IPS-NIHi7 (cell line): Measurements from ENCODE around the gene GPR150.

Experiments used
- DNase-seq: peaks from one replicate; pipeline ENCODE4 v3.0.0; 2012; ENCODE audit warnings: mixed read lengths; ENCODE audit errors: extremely low spot score

Gene GPR150

DNA sequence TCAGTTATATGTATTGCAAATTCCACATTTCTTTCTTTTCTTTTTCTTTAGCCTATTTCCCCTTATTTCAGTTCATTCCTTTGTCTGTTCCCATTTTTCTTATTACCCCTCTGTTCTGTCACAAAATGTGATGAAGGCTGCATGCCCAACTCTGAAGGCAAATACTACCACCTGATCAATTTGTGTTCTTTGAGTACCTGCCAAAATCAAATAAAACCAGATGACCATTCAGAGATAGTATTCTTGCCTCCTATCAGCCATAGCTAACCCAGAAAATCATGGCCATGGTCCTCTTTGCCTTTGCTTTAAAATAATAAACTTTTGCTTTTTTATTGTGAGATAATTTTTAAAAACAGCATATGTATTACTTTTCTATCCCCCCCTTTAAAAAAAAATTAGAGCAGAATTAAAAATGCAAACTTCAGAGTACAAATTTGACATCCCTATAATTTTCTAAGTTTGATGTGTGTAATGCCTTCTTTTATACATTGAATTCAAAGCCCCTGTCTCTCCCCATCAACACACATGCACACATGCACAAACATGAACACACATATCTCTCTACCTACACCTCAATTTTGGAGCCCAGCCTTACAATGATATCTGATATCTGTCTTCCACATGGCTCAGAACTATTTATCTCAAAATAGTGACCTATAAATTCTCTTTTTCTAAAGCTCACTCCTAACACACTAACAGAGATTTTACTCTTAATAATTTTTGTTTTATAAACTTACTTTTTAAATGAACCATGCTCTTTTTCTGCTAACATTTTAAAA lies 30.1 kb downstream of the GPR150 start:
- no peak for DNase-seq

DNA sequence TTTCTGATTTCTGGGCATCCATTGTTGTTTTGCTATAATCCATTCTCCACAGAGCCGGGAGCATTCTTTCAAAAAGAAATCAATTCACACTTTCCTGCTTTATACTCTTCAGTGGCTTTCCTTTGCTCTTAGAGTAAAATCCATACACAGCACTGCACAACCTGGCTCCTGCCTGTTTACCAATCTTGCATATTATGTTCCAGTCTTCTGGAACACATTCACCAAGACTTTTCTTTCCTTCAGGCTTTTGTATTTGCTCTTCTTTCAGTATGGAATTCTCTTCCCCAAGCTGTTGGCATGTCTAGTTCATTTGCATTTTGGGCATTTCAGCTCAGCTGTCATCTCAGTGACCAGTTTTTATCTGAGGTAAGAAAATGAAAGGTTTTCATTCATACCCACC lies 33.0 kb downstream of the GPR150 start:
- DNase-seq, result no peak

DNA sequence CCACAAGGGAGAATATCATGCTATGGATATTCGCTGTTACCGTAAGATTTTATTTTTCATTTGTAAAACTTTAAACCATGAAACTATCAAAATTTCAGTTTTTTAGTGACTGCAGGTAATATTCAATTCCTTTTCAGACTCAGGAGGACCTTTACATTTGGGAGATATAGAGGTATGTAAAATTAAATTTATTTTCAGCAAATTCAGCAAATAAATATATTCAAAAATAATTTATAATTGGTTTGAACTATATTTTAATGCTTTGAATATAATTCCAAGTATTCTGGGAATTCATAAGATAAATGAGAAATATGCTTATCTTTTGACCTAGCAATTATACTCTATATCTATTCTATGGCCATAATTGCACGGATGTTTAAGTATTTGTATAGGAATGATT lies 34.3 kb downstream of the GPR150 start:
- DNase-seq, result no peak

DNA sequence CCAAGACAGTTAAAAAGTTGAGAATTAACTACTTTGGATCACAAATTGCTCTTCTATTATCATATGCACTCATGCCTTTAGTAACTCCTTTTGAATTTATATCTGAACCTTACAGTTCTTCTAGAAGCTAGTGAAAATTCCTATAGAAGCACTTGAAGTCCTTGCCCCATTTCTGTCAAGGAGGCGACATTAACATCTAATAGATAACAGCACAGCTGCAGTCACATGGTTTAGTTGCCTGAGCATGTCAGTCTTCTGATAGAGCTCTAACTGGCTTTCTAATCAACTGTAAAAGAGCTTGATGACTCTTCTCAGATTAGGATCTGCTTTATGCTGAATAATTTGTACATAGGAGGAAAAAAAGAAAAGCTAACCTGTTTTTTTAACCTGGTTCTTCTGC lies 35.7 kb downstream of the GPR150 start:
- DNase-seq, result no peak

DNA sequence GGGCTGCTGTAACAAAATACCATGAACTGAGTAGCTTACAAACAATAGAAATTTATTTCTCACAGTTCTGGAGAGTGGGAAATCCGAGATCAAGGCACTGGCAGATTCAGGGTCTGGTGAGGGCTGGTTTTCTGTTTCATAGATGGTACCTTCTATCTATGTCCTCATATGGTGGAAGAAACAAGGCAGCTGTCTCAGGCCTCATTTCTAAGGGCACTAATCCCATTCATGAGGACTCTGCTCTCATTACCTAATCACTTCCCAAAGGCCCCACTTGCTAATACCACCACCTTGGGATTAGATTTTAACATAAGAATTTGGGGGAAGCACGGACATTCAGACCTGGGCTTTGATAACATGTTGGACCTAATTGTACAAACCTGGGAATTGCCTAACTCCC lies 40.2 kb downstream of the GPR150 start:
- no peak for DNase-seq

DNA sequence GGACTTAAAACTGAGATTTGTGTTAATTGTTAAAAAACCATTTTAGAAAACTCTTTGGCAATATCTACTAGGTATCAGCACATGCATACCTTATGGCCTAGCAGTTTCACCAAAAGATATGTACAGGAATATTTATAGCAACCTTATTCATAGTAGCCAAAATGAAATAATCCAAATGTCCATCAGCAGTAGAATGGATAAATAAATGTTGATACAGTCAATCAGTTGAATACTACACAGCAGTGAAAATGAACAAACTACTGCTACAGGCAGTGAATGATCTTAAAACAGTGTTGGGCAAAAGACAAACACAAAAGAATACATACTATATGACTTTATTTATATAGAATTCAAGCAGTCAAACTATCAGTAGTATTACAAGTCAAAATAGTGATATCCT lies 43.1 kb downstream of the GPR150 start:
- no peak for DNase-seq

DNA sequence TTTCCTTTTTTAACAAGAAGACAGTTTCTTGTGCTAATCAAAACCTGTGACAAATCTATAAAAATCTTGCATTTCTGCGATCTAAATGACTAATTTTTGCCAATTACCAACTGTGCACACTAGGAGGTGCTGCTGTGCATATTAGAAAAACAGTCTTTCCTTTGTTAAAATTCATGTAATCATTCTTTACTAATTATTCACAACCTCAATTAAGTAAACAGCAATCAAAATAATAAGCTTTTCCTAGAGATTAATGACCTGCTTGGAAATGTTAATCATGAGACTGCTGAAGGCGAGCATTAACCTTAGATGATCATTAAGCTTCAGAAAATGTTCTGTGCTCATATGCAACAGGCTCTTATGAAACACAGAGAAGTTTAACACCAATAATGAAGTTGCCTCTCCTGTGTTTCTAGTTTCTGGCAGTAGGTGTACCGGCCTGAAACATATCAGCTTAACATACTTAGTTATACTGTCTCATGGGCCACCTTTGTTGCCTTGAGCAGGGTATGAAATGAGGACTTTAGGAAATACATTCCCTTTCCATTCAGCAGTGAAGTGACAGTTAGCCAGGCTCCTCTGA lies 44.4 kb downstream of the GPR150 start:
- DNase-seq, result no peak

DNA sequence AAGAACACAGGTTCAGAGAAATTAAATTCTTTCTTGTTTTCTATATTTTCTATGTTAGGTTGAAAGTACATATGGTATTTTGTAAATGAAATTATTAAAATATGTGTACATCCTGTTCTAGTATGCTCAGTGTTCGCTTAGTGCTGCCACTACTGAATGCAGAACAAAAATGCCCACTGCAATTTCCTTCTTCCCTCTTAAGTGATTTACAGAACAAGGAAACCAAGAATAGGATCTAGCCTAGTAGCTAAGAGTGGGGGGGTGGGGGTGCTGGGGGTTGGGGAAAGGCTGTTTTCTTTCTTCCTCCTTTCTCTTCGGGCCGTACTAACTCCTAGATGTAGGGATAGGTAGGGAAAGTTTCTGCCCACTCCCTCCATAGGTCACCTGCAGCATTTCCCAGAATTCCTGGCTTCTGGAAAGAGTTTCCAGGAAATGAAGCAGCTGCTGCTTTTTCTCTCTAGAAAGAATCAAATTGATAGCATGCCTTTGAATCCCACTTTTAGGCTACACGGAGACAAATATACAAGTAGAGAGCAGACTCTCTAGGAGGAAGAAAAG lies 47.3 kb downstream of the GPR150 start:
- DNase-seq, result no peak

DNA sequence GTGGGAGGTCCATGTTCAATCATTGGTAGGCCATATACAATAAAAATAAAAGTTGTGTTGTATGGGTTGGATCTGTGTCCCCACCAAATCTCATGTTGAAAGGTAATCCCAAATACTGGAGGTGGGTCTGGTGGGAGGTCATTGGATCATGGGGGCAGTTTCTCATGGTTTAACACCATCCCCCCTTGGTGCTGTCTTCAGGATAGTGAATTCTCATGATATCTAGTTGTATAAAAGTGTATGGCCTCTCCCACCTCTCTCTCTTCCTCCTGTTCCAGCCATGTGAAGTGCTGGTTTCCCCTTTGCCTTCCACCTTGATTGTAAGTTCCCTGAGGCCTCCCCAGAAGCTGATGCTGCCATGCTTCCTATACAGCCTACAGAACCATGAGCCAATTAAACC lies 47.8 kb downstream of the GPR150 start:
- DNase-seq, result no peak

DNA sequence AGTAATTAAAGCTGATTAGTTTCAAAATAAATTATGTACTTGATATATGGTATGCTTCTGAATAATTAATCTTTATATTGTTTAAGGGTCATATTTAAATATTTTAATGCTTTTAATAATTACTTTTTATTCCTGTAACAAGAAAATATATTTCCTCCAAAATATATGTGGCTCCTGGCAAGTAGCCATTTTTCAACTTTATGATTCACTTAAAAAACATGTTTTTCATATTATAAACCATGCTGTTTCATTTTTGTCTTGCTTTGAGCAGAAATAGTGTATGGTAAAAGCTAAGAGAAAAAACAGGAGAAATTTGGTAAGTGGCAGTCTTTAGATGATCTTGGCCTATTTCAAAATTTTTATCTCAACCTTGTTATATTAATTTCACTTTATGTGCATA lies 48.3 kb downstream of the GPR150 start:
- no peak for DNase-seq

DNA sequence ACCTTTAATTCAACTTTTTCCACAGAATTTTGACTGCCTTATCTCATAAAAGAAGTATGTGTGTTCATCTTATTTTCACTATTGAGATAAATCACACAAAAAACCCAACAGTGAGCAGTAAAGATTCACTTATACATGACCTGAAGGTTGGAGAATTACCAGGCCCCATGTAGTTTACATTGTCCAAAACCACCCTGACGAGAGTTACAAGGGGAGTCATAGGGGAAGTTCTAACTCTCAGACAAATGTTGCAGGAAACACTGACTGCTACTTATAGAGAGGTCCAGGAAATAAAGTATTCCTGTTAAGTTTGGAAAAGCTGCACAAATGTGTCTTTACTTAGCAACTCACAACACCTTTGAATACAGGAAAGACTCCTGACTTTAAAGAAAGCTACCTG lies 48.8 kb downstream of the GPR150 start:
- no peak for DNase-seq

DNA sequence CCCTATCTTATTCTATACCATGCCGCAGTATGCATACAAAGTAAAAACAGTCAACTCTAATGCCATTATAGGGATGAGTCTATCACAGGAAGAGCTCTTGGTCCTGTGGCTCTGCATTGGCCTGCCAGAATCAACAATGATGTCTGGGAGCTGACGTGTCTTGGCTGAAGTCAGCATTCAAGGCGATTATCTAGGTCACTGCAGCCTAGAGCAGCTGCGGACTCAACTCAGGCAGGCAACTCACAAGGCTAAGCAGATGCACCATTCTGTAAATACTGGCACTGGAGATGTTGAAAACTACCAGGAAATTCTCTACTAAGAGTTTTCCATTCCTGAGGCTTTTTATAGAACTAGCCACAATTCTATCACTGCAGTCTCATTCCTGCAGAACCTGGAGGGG lies 49.7 kb downstream of the GPR150 start:
- peak; percentile 62 for DNase-seq

DNA sequence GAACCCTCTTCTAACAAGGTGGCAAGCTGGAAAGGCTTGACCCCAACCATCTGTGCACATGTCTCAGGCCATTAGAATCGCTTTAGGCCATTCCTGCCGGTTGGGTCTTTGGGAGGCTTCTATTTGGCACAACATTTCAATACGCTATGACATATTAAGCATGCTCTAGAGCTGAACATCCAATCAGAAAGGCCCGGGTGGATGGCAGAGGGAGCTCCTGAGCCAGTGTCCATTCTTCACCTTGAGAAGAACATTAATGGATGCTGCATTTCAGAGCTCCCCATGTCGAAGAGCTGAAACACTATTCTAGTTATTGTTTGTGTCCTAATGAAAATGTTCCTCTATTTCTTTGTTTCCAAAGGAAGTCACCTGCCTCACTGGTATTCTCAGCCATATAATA lies 50.1 kb downstream of the GPR150 start:
- DNase-seq, result no peak

DNA sequence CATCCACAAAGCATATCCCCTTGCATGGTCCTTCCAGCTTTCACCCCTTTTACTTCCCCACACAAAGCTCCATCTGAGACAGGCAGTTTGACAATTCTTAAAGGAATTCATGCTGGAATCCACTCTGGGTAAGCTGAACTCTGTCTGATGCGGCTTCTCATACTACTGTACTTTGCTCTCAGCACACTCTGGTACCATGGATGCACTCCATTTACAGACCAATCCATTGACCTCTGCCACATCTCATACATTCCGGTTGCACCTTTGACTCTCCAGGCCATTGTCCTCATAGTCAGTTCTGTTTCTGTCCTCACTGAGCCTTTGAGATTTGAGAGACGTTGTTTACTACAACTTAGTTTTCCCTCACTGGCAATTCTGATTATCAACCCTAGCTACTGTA lies 50.7 kb downstream of the GPR150 start:
- DNase-seq, result no peak
